GM21576 (cell line): ENCODE results near the gene KAZN.

ENCODE experiments used
- ATAC-seq: cut with Tn5 transposase; IDR thresholded peaks from one replicate; pipeline ENCODE4 v1.9.1; 2021; ENCODE audit warnings: mild to moderate bottlenecking, moderate library complexity; ENCODE audit not compliant: unreplicated experiment

KAZN gene

GRCh38 chr1:14612256-14612655 is 13.8 kb downstream of the KAZN start:
- ATAC-seq = no peak

GRCh38 chr1:14613926-14614325 is 15.4 kb downstream of the KAZN start:
- no peak for ATAC-seq

DNA sequence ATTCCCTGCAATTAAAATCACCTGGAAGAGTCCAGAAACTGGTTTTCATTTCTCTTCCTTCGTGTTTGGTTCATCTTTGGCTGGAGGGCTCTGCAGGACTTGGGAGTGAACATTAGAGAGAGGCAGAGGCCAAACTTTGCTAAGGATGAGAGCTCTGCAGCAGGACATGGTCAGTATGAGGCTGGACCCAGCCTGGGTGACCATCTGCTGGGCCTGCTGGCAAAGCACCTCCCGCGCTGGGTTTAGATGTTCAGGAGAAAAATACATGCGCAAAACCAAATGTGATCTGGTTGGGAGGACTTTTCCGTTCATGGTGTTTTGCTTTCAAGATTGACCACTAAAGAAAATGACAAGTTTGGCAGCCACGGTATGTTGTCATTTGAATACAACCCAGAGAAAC is 15.9 kb downstream of the KAZN start:
- no peak for ATAC-seq

DNA sequence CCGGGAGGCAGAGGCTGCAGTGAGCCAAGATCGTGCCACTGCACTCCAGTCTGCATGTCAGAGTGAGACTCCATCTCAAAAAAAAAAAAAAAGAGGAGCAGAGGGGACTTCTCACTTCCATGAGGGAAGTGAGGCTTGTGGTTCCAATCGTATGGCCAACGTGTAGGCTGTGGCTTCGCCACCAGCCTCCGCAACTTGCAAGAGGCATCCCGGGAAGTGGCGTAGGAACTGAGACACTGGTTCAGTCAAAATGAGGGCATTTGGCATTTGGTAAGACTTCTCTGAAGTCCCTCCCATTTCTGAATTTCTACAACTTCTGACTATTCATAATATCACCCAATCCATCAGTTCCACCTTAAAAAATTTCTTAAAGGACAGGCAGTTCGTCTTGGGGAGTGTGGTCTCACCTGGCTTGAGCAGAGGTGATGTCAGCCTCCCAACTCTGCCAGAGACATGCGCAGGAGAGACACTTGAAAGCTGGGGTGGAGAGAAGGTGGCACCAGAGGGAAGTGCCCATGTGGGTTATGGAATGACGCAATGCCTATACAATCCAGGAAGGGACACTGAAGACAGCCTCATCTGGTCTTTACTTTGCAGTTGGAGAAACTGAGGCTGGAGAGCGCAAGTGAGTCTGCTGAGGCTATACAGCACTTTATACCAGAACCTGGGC is 17.2 kb downstream of the KAZN start:
- ATAC-seq = no peak

DNA sequence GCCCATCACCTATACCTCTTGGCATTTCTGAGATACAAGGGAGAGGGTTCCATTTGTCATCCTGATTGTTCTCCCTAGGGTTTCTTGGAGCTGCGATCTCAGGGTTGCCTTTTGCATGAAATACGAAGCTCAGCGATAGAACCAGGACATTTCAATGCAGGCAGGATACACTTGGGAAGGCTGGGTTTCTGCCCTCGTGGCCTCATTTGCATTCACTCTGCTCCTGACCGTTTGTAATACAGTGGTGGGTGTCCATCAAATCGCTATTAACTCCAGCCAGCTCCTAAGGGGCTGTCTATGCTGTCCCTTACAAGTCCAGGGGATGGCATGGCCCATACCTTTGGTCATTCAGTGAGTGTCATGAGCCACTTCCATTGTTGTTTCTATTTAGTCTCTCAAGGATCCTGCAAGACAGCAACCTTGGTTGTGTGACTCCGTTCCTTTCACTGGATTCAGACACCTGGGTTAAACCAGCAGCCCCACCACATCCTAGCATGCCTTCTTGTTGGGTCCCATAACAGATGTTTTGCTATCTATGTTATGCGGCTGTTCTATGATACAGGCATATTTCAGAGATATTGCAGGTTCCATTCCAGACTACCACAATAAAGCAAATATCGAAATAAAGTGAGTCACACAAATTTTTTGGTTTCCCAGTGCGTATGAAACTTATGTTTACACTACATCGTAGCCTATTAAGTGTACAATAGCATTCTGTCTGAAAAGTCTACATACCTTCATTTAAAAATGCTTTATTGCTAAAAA is 18.3 kb downstream of the KAZN start:
- ATAC-seq = no peak

DNA sequence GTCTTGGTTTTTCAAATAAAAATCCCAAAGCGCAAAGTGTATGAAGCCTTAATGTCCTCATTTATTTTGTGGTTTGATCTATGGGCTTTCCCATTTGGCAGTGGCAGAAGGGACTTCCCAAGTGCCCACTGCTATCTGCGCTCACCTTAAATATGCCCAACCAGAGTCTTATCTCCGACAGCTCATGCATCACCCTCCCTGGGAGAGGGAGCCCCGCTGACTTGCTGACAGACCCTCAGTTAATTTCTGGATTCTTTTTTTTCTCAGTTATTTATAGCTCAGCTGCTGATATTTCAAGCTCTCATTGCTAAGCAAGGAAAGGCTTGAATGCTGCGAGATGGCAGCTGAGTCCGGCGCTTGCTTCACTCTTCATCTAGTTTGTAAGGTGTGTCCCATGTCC is 19.3 kb downstream of the KAZN start:
- no peak for ATAC-seq

DNA sequence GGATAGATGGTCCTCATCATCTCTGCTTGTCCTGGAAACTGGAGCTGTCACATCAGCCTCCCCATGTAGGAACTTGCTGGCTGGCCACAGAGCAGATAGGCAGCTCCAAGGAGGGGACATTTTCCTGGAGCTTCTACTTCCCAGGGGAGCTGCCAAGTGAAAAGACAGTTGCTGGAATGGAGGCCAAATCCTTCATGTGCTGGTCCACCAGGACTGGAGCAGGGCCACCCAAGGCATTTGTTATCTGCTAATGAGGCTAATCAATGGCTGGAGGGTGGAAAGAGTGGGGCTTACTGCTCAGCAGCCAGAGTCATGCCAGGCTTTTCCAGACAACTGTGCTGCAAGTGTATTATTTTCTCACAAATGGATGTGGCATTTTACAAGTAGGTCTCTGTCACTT is 22.5 kb downstream of the KAZN start:
- ATAC-seq = no peak

DNA sequence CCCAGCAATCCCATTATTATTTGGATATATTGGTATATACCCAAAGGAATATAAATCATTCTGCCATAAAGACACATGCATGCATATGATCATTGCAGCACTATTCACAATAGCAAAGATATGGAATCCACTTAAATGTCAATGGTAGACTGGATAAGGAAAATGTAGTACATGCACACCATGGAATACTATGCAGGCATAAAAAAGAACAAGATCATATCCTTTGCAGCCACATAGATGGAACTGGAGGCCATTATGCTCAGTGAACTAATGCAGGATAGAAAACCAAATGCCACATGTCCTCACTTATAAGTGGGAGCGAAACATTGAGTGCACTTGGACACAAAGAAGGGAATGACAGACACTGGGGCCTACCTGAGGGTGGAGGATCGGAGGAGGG is 24.6 kb downstream of the KAZN start:
- ATAC-seq = no peak

- ATAC-seq = no peak
Measured at GRCh38 chr1:14624941-14625340, 26.5 kb downstream of the KAZN start.

- no peak for ATAC-seq
Measured at GRCh38 chr1:14625572-14625971, 27.1 kb downstream of the KAZN start.

GRCh38 chr1:14625996-14626395 is 27.5 kb downstream of the KAZN start:
- ATAC-seq = no peak

DNA sequence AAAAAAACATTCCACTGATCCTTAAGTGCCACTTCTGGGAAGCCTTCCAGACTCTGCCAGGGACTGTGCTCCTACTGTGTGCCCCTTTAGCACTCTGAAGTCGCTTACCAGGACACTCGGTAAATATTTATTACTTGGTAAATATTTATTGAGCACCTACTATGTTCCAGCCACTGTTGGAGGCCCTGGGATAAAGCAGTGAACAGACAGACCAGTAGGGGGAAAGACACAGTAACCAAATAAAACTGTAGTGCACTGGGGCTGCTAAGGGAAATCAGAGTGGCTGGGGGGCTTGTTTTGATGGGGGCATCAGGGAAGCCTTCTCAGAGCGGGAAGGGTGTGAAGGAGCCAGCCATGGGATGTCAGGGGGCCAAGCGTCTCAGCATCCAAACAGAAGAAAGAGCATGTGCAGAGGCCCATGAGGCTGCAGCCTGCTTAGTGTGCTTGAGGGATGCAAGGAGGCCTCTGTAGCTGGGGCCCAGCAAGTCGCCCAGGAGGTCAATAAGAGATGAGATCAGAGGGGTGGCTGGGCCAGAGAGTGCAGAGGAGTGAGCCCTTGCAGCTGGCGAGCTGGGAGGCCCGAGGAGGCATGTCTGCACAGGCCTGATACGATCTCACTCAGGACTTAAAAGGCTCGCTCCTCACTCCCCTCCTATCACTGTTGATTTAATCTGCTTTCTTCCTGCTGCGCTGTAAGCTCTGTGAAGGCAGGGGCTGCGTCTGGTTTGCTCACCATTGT is 28.6 kb downstream of the KAZN start:
- no peak for ATAC-seq

DNA sequence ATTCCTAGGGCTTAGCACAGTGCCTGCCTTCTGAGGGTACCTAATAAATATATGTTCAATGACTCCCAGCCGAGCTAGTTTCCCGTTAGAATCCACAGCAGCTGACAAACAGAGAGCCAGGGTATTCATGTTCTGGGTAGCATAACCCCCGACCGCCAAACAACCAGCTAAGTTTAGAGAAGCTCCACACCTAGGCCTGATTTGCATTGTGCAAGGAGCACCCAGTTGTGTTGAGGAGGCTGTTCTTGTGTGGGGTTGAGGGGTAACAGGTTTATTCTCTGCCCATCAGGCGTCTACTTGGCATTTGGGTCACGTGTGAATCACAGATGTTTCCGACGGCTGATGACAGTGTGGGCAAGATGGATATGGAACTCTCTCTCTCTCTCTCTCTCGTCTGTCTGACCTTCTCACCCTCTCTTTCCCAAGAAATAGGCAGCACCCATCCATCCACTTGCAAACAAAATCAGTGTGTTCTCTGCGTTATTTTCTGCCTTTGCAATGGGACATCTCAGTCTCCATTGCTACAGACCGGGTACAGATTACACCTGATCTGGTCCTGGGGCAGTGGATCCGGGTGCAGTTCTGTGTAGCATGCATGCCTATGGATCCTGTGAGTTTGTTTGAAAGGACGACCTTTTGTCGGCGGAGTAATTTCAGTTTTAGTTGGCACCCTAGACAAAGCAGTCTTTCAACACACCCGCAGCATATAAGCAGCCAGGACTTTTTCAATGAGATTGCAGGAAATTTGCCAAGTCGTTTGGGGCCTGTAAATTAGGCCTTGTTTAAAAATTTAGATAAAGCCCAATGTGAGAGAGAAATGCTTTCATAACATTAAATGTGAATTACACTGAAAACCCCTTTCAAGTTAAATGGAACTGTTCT is 29.4 kb downstream of the KAZN start:
- no peak for ATAC-seq

DNA sequence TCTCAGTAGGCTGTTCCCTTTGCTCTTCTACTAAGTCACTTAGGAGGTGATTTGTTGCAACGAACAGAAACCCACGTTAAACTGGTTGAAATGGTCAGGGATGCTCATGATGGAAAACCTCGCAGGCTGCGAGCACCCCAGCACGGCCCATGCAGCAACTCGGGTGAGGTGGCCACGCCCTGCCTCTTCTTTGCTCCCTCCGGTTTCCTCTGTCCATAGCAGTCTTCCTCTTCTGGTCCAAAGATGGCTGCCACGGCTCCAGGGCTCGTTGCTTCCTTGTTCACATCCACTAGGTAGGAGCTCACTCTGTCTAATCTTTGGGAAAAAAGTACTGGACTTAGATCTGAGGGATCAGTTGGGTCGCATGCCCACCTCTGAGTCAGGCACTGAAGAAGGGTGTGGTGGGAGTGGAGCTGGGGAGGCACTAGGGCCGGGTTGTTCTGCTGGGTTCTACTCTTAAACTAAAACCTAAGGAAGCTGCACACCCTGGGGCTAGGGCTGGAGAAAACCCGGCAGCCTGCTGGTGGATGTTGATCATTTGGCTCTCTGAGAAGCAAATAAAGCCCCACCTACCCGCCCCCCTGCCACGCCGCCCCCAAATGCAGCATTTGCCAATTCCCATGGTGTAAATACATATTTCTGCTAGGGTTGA is 31.0 kb downstream of the KAZN start:
- ATAC-seq = no peak

GRCh38 chr1:14630986-14631385 is 32.5 kb downstream of the KAZN start:
- ATAC-seq = no peak

DNA sequence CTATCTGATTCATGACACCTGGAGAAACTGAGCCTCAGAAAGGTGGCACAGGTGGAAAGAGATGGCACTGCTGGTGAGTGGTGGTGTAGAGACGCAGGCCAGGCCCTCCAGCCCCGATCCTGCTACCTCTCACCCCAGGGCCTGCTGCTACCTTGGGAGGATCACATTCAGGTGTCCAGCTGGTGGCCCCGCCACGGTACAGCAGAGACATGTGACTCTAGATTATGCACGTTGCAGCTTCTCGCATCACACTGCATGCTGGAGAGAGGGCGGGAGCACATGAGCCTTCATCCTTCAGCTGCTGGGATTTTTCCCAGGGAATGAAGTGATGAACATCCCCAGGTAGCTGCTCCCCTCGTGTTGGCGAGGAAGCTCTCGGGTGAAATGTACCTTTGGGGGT is 32.9 kb downstream of the KAZN start:
- no peak for ATAC-seq

GRCh38 chr1:14634486-14634885 is 36.0 kb downstream of the KAZN start:
- ATAC-seq = no peak

- ATAC-seq = no peak
Measured at GRCh38 chr1:14635421-14635820, 36.9 kb downstream of the KAZN start.

DNA sequence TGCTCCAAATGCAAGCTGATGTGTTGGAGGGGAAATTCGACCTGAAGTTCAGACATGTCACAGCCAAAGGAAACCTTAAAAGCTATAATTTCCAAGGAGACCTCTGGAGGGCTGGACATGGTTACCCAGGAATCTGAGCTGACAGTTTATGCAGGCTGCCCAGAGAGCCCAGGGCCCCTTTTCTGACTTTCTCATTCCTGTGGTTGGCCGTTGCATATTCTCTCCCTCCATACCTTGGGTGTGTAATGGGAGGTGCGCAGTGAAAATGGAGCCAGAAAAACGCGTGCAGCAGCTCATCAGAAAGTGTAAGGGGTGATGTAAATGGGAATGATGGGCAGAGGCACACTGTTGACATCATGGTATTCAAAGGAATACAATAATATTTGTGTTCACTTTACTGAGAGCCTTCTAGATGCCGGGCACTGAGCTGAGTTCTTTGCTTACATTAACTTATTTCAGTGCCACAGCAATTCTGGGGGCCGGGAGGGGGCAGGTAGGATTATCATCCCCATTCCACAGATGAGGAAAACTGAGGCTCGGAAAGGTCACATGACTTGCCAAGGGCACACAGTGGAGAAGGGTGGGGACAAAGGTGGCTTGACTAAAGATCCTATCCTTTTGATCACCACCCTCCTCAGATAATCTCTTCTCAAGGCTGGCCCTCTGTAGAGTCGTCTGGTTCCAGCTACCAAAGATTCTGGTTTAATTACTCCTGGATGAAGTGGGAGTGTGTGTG is 38.6 kb downstream of the KAZN start:
- no peak for ATAC-seq
